Mesothelial cell of epicardium (in vitro differentiated cells): Measurements from ENCODE around the gene ACP6. TPM values are rescaled to one million over a fixed set of nuclear protein-coding genes. Genes with fewer than 3 reads are reported as not detected.

Experiments used
- DNase-seq, 2 experiments: peaks; one replicate each; pipeline ENCODE4 v3.0.0; 2021; ENCODE audit warnings: low spot score in 2 of 2; ENCODE audit not compliant: unreplicated experiment in 2 of 2
- H3K27ac Mint-ChIP-seq: 2 replicates; pipeline ENCODE4 v1.8.0; 2021; ENCODE audit warnings: mixed read lengths
- H3K27me3 Mint-ChIP-seq: 2 replicates; pipeline ENCODE4 v1.8.0; 2021; ENCODE audit warnings: low read depth, mixed read lengths
- H3K36me3 Mint-ChIP-seq: 2 replicates; pipeline ENCODE4 v1.8.0; 2021; ENCODE audit warnings: mixed read lengths
- H3K4me1 Mint-ChIP-seq: 2 replicates; pipeline ENCODE4 v1.8.0; 2021; ENCODE audit warnings: mixed read lengths
- H3K4me3 Mint-ChIP-seq: 2 replicates; pipeline ENCODE4 v1.8.0; 2021; ENCODE audit warnings: mild to moderate bottlenecking, moderate library complexity, mixed read lengths
- H3K9me3 Mint-ChIP-seq: 2 replicates; pipeline ENCODE4 v1.8.0; 2021; ENCODE audit warnings: mixed read lengths
- total RNA-seq: library from RNA; stranded (reverse); gene quantifications from 3 replicates; pipeline ENCODE4 v1.2.1, GENCODE V29; 2021
- TF ChIP-seq, protein P1 (sequence below): fragments of 200-600 bp; sonication (generic); IDR thresholded peaks from one replicate; pipeline ENCODE4 v1.5.0; 2021; ENCODE audit warnings: antibody characterized with exemption; ENCODE audit not compliant: unreplicated experiment

Gene ACP6
- total RNA-seq, 1 donor from 2014 or later, result 23.1 TPM

DNA sequence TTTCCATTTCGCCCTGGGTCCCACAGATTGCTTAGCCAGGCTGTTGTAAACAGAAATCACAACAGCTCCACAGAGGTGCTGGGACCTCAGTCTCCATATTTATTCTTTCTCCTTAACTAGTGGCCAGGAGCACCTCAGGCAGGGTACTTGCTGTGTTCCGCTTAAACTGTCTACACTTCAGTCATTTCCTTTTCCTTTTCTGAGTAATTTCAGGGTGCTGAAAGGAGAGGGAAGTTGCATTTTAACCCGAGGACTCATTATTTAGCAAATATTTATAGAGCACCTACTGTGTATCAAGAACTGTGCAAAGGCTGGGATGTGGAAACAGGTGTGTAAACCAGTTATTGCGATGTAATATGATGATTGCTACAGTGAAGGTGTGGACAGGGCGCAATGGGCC is 41.9 kb downstream of the ACP6 start:
- Mint-ChIP-seq H3K4me1 (no peaks in the 10 kb centered on the region), H3K4me3 (no peak overlapping the region), H3K9me3 (no peaks in the 10 kb centered on the region), H3K27ac (no peak overlapping the region), H3K27me3 (no peaks in the 10 kb centered on the region), H3K36me3 (peaks cover 16% of the 10 kb centered on the region)
- DNase-seq, result no peak
- TF ChIP-seq, protein P1, sequence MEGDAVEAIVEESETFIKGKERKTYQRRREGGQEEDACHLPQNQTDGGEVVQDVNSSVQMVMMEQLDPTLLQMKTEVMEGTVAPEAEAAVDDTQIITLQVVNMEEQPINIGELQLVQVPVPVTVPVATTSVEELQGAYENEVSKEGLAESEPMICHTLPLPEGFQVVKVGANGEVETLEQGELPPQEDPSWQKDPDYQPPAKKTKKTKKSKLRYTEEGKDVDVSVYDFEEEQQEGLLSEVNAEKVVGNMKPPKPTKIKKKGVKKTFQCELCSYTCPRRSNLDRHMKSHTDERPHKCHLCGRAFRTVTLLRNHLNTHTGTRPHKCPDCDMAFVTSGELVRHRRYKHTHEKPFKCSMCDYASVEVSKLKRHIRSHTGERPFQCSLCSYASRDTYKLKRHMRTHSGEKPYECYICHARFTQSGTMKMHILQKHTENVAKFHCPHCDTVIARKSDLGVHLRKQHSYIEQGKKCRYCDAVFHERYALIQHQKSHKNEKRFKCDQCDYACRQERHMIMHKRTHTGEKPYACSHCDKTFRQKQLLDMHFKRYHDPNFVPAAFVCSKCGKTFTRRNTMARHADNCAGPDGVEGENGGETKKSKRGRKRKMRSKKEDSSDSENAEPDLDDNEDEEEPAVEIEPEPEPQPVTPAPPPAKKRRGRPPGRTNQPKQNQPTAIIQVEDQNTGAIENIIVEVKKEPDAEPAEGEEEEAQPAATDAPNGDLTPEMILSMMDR, result no peak

DNA sequence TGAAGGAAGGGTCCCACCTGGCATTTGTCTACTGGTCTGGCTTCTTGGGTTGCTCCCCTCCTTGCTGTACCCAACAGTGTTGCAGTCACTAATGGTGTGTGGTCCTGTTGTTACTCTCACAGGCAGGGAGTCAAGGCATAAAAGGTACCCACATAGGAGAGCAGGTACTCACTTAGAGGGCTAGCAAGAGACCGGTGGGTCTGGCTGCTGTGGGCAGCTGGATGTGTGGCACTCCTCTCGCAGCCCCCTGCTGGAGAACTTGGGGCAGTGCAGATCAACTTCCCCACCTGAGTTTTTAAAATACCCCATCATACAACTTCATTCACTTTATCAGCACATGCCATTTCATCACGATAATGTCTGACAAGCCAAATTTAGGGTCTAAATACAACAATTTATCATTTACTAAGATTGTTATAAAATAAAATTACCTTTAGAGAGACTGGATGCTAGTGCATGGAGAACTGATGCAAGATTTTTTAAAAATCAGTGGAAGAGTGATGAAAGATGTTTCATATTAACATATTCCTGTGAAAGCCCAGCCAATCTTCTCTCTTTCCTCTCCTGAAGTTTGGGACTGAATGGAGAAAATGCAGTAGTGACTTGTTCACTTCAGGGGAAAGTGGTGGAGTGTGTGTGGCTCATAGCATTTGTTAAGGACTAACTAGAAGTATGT is 42.8 kb downstream of the ACP6 start:
- peaks cover 20% of the 10 kb centered on the region for H3K36me3 Mint-ChIP-seq
- no peak overlapping the region for H3K4me3 Mint-ChIP-seq
- TF ChIP-seq, protein P1, result peak; percentile 92
- no peaks in the 10 kb centered on the region for H3K4me1 Mint-ChIP-seq
- H3K9me3 Mint-ChIP-seq, result no peaks in the 10 kb centered on the region
- no peak for DNase-seq
- H3K27me3 Mint-ChIP-seq, result no peaks in the 10 kb centered on the region
- H3K27ac Mint-ChIP-seq, result no peak overlapping the region

DNA sequence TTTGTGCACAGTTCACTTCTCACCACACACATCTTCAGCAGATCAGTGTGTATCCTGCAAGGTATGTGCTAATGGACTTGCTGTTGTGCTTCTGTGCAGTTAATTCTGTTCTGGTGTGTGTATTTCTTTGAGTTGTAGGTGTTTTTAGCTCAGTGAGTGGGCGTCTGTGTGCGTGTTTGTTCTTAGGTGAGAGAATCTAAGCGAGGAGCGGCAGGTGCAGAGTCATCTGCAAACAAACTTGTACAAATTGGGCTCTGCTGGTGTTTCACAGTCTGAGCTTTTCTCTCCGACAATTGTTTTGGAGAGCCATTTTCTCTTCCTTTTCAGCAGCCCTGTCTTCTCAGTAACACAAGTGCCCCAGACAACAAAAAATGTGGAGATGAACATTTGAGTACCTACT is 43.6 kb downstream of the ACP6 start:
- Mint-ChIP-seq H3K27me3 (no peaks in the 10 kb centered on the region), H3K36me3 (peaks cover 24% of the 10 kb centered on the region), H3K4me1 (no peaks in the 10 kb centered on the region), H3K9me3 (no peaks in the 10 kb centered on the region), H3K4me3 (no peak overlapping the region), H3K27ac (no peak overlapping the region)
- TF ChIP-seq, protein P1, result no peak
- DNase-seq, result no peak

DNA sequence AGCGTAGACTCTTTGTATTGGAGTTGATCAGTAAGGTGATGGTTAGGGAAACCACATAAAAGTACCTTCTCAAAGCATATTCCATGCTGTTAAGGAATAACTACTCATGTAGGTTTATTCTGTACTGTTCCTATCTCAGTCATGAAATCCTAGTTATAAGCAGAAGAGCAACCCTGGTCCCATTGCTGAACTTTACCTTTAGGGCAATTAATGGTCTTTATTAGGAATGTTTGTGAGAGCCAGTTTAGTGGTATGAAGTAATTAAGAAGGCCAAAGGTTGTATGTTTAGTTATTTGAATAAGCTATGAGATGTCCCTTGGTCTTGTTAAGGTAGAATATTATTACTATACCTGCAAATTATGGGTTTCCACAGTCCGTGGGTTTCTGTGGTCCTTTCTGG is 44.0 kb downstream of the ACP6 start:
- Mint-ChIP-seq H3K9me3 (no peaks in the 10 kb centered on the region), H3K27ac (no peak overlapping the region), H3K4me3 (no peak overlapping the region), H3K36me3 (peaks cover 24% of the 10 kb centered on the region), H3K27me3 (no peaks in the 10 kb centered on the region), H3K4me1 (no peaks in the 10 kb centered on the region)
- DNase-seq, result no peak
- TF ChIP-seq, protein P1, result no peak

DNA sequence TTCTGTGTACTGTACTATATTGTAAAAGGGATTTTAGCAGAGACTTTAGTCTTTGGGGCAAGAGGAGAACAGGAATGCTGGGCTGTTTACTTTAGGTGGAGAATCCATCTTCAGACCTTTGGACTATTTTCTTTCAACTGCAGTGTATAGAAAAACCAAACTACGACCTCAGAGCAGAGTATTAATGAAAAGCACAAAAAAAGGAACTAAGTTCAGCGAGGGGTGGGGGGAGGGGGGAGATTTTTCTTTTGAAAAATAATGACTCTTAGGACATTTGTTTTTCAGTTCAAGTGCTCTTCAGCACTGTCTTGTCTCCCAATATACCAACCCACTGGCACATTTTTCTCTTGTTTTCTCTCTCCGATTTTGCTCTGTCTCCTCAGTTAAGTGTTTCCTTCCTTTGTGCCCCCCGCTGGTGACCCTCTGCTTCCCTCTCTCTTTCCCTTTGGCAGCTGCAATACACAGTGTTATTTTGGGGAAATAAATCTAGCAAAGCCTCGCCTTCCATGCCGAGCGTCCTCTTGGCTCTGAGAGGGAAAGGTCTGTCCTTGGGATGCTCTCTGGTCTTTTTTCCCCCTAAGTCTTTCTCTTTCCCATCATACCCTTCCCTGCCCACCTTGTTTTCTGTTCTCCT is 44.8 kb downstream of the ACP6 start:
- peaks cover 28% of the 10 kb centered on the region for H3K36me3 Mint-ChIP-seq

More for the DNA sequence above, 44.8 kb downstream of the ACP6 start:
- peak overlapping the region; percentile 40 for H3K27ac Mint-ChIP-seq
- H3K27me3 Mint-ChIP-seq, result no peaks in the 10 kb centered on the region
- H3K4me1 Mint-ChIP-seq, result no peaks in the 10 kb centered on the region
- no peak for DNase-seq
- H3K9me3 Mint-ChIP-seq, result no peaks in the 10 kb centered on the region
- no peak overlapping the region for H3K4me3 Mint-ChIP-seq
- TF ChIP-seq, protein P1, result no peak
